Neural cell (in vitro differentiated cells): ENCODE results near the gene AQP5. TPM values are rescaled to one million over a fixed set of nuclear protein-coding genes. Genes with fewer than 3 reads are reported as not detected.

Experiments used
- H2AFZ ChIP-seq: fragments of 200-600, 300-800 bp; sonication (generic), shearing (Covaris generic); 2 replicates; pipeline ENCODE4 v1.6.0; 2014; ENCODE audit warnings: low read depth, mild to moderate bottlenecking, antibody characterized with exemption, low read length, moderate library complexity
- H3F3A ChIP-seq: fragments of 200-600 bp; shearing (Covaris generic); 2 replicates; pipeline ENCODE4 v1.6.1; 2016; ENCODE audit warnings: mild to moderate bottlenecking, moderate library complexity, mixed read lengths, antibody characterized with exemption, low read length; ENCODE audit not compliant: insufficient read depth, poor library complexity, severe bottlenecking
- H3K27ac ChIP-seq: fragments of 200-600, 300-800 bp; sonication (generic), shearing (Covaris generic); 2 replicates; pipeline ENCODE4 v1.5.1; 2014; ENCODE audit warnings: mild to moderate bottlenecking, low read length, moderate library complexity
- H3K27me3 ChIP-seq: fragments of 300-800, 200-600 bp; sonication (generic), shearing (Covaris generic); 2 replicates; pipeline ENCODE4 v1.6.0; 2014; ENCODE audit warnings: mild to moderate bottlenecking, low read depth, low read length, moderate library complexity; ENCODE audit not compliant: insufficient read depth
- H3K36me3 ChIP-seq: fragments of 300-800, 200-600 bp; sonication (generic), shearing (Covaris generic); 2 replicates; pipeline ENCODE4 v1.5.1; 2014; ENCODE audit warnings: mild to moderate bottlenecking, antibody characterized with exemption, low read length, moderate library complexity; ENCODE audit not compliant: insufficient read depth
- H3K4me2 ChIP-seq: fragments of 300-800, 200-600 bp; sonication (generic), shearing (Covaris generic); 2 replicates; pipeline ENCODE4 v1.6.0; 2014; ENCODE audit warnings: mild to moderate bottlenecking, low read length
- H3K4me3 ChIP-seq: fragments of 300-800, 200-600 bp; sonication (generic), shearing (Covaris generic); 2 replicates; pipeline ENCODE4 v1.5.1; 2014; ENCODE audit warnings: mild to moderate bottlenecking, low read length, moderate library complexity
- H3K79me2 ChIP-seq: fragments of 200-600 bp; shearing (Covaris generic); replicated peaks from 2 replicates; pipeline ENCODE4 v1.6.0; 2014; ENCODE audit warnings: mild to moderate bottlenecking, low read length, moderate library complexity; ENCODE audit not compliant: insufficient read depth
- H3K9ac ChIP-seq: fragments of 300-800, 200-600 bp; sonication (generic), shearing (Covaris generic); 2 replicates; pipeline ENCODE4 v1.6.1; 2016; ENCODE audit warnings: mild to moderate bottlenecking, low read length, mixed read lengths
- H3K9me2 ChIP-seq: fragments of 200-600 bp; shearing (Covaris generic); 2 replicates; pipeline ENCODE4 v1.6.1; 2016; ENCODE audit warnings: mild to moderate bottlenecking, low read length, mixed read lengths; ENCODE audit not compliant: insufficient read depth
- H3K9me3 ChIP-seq: fragments of 200-600, 300-800 bp; sonication (generic), shearing (Covaris generic); 2 replicates; pipeline ENCODE4 v1.6.1; 2016; ENCODE audit warnings: mild to moderate bottlenecking, mixed run types, low read length, moderate library complexity, mixed read lengths
- H4K20me1 ChIP-seq: fragments of 200-600 bp; shearing (Covaris generic); 2 replicates; pipeline ENCODE4 v1.6.1; 2016; ENCODE audit warnings: mild to moderate bottlenecking, mixed run types; ENCODE audit not compliant: insufficient read depth
- CTCF ChIP-seq: fragments of 450-650 bp; IDR thresholded peaks from 2 replicates; pipeline ENCODE4 v1.5.1; 2014; ENCODE audit warnings: antibody characterized with exemption, mild to moderate bottlenecking, moderate library complexity; ENCODE audit not compliant: poor library complexity, severe bottlenecking
- EP300 ChIP-seq: fragments of 450-650 bp; conservative IDR thresholded peaks from 2 replicates; pipeline ENCODE4 v1.6.1; 2014; ENCODE audit warnings: antibody characterized with exemption, mild to moderate bottlenecking, moderate library complexity; ENCODE audit not compliant: poor library complexity, severe bottlenecking
- EZH2 ChIP-seq: fragments of 200-600, 300-800 bp; shearing (Covaris generic), sonication (generic); IDR thresholded peaks from 2 replicates; pipeline ENCODE4 v1.6.1; 2014; ENCODE audit warnings: antibody characterized with exemption, low read length, borderline replicate concordance, mild to moderate bottlenecking; ENCODE audit not compliant: insufficient read depth, poor library complexity, severe bottlenecking
- MXI1 ChIP-seq: fragments of 450-650 bp; conservative IDR thresholded peaks from 2 replicates; pipeline ENCODE4 v1.6.1; 2014; ENCODE audit warnings: antibody characterized with exemption, mild to moderate bottlenecking; ENCODE audit not compliant: poor library complexity, severe bottlenecking
- POLR2AphosphoS5 ChIP-seq: IDR thresholded peaks from 2 replicates; pipeline ENCODE4 v1.6.1; 2012
- RAD21 ChIP-seq: fragments of 450-650 bp; conservative IDR thresholded peaks from 2 replicates; pipeline ENCODE4 v1.6.1; 2014; ENCODE audit warnings: antibody characterized with exemption, mild to moderate bottlenecking, moderate library complexity
- REST ChIP-seq: IDR thresholded peaks from 2 replicates; pipeline ENCODE4 v1.6.1; 2012; ENCODE audit warnings: borderline replicate concordance
- SMC3 ChIP-seq: fragments of 450-650 bp; conservative IDR thresholded peaks from 2 replicates; pipeline ENCODE4 v1.6.1; 2014; ENCODE audit warnings: antibody characterized with exemption, mild to moderate bottlenecking, moderate library complexity; ENCODE audit not compliant: poor library complexity
- TAF1 ChIP-seq: IDR thresholded peaks from 2 replicates; pipeline ENCODE4 v1.6.1; 2012; ENCODE audit warnings: low read depth
- polyA plus RNA-seq: library from polyadenylated mRNA; depleted of rRNA; stranded (reverse); fragments of >200 nt; gene quantifications from 2 replicates; pipeline ENCODE4 v1.2.3, GENCODE V29; 2014

AQP5 gene
- polyA plus RNA-seq, 1 donor from 2014 or later, result not detected

- Histone ChIP-seq H3K27me3 (peaks cover 17% of the 10 kb centered on the region), H3K9me2 (no peaks in the 10 kb centered on the region), H3F3A (no peaks in the 10 kb centered on the region), H3K4me2 (no peak overlapping the region), H3K9ac (no peak overlapping the region), H3K4me3 (no peak overlapping the region), H3K9me3 (no peaks in the 10 kb centered on the region), H3K27ac (no peak overlapping the region), H3K79me2 (no peaks in the 10 kb centered on the region), H3K36me3 (no peaks in the 10 kb centered on the region), H4K20me1 (no peaks in the 10 kb centered on the region), H2AFZ (no peak overlapping the region)
- no peak for TF ChIP-seq CTCF
- no peak for TF ChIP-seq RAD21
- TF ChIP-seq EZH2, result no peak
- no peak for TF ChIP-seq MXI1
- no peak for TF ChIP-seq REST
- TF ChIP-seq TAF1, result no peak
- TF ChIP-seq POLR2AphosphoS5, result no peak
- no peak for TF ChIP-seq EP300
- no peak for TF ChIP-seq SMC3
These were observed 4.2 kb downstream of the AQP5 start for GRCh38 chr12:49965836-49966235.

GRCh38 chr12:49966511-49967041 lies 4.9 kb downstream of the AQP5 start:
- Histone ChIP-seq H3K36me3 (no peaks in the 10 kb centered on the region), H3K9ac (no peak overlapping the region), H3F3A (no peaks in the 10 kb centered on the region), H3K79me2 (no peaks in the 10 kb centered on the region), H2AFZ (no peak overlapping the region), H3K4me2 (no peak overlapping the region), H3K4me3 (no peak overlapping the region), H3K27me3 (peaks cover 11% of the 10 kb centered on the region), H4K20me1 (no peaks in the 10 kb centered on the region), H3K9me2 (no peaks in the 10 kb centered on the region), H3K9me3 (no peaks in the 10 kb centered on the region), H3K27ac (no peak overlapping the region)
- no peak for TF ChIP-seq EZH2
- no peak for TF ChIP-seq MXI1
- TF ChIP-seq POLR2AphosphoS5, result no peak
- TF ChIP-seq SMC3, result no peak
- TF ChIP-seq CTCF, result no peak
- no peak for TF ChIP-seq RAD21
- no peak for TF ChIP-seq REST
- no peak for TF ChIP-seq TAF1
- TF ChIP-seq EP300, result no peak
